HG02642 (cell line): ENCODE data around the gene FMR1.

ENCODE experiments used
- ATAC-seq: cut with Tn5 transposase; IDR thresholded peaks from one replicate; pipeline ENCODE4 v1.9.1; 2021; ENCODE audit warnings: mild to moderate bottlenecking; ENCODE audit not compliant: unreplicated experiment, poor library complexity

FMR1 gene

DNA sequence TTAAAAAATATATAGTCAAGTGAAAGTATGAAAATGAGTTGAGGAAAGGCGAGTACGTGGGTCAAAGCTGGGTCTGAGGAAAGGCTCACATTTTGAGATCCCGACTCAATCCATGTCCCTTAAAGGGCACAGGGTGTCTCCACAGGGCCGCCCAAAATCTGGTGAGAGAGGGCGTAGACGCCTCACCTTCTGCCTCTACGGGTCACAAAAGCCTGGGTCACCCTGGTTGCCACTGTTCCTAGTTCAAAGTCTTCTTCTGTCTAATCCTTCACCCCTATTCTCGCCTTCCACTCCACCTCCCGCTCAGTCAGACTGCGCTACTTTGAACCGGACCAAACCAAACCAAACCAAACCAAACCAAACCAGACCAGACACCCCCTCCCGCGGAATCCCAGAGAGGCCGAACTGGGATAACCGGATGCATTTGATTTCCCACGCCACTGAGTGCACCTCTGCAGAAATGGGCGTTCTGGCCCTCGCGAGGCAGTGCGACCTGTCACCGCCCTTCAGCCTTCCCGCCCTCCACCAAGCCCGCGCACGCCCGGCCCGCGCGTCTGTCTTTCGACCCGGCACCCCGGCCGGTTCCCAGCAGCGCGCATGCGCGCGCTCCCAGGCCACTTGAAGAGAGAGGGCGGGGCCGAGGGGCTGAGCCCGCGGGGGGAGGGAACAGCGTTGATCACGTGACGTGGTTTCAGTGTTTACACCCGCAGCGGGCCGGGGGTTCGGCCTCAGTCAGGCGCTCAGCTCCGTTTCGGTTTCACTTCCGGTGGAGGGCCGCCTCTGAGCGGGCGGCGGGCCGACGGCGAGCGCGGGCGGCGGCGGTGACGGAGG, at the start of gene FMR1:
TSS of gene FMR1 (plus strand) at position 728 of the 831 bp plus-strand sequence. CDS start 261 bp downstream, outside the sequence.
- peak; percentile 89 for ATAC-seq

- peak; percentile 96 for ATAC-seq
Observed at GRCh38 chrX:147875866-147876596, 35.7 kb upstream of the FMR1 start.

DNA sequence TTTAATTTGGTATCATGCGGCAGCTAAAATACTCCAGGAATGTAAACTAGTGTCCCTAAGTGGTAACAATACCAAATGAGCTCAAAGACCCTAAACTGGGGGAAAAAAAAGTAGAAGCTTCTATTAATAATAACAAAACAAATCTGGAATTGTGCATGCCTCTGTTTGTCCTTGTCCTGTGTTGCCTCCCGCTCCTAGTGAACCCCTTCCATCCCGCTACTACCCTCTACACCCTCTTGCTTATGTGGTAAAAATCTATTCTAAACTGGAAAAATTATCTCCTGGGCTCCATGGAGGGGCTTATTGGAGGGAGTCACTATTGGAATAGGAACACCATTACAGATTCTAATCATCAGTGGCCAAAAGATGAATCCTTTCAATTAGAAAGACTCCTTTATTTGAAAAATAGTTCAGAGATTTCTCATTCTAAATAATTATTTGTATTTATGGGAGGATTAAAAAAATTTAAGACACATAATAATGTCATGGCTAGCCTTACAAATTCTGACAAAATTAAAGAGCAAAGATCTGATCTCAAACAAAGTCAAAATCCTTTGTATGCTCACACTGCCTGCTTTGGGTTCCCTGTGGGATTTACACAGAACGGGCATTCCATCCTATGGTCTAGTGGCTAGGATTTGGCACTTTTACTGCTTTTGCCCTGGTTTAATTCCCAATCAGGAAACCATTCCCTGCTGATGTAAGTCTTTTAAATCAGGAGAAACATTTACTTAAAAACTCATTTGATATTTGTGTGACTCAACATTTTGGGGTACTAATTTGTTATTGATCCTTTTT, 34.7 kb upstream of the FMR1 start:
- no peak for ATAC-seq

DNA sequence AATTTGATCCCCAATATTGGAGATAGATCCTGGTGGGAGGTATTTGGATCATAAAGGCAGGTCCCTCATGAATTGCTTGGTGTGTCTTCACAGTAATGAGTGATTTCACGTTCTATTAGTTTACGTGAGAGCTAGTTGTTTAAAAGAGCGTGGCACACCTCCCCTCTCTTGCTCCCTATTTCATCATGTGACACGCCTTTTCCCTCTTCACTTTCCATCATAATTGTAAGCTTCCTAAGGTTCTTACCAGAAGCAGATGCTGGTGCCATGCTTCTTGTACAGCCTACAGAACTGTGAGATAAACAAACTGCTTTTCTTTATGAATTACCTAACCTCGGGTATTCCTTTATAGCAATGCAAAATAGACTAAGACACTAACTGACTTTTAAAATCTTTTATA, 34.0 kb upstream of the FMR1 start:
- no peak for ATAC-seq

- ATAC-seq, result no peak
Observed at GRCh38 chrX:147884958-147885357, 26.8 kb upstream of the FMR1 start.

DNA sequence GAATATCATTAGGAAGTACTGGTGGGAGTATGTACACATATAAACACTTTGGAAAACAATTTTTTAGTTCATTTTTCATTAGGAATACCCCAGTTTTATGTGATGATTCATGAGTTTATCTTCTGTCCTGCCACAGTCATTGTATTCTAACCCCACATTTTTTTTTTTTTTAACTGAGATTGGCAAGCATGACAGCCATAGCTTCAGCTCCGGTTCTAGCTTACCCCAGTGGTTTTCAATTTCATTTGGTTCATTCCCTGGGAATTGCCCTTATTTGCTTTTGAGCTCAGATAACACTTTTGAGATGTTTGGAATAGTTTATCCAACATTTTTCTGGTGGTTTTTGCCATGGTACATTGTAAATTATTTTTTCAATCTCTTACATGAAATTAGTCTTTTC, 21.0 kb upstream of the FMR1 start:
- no peak for ATAC-seq

DNA sequence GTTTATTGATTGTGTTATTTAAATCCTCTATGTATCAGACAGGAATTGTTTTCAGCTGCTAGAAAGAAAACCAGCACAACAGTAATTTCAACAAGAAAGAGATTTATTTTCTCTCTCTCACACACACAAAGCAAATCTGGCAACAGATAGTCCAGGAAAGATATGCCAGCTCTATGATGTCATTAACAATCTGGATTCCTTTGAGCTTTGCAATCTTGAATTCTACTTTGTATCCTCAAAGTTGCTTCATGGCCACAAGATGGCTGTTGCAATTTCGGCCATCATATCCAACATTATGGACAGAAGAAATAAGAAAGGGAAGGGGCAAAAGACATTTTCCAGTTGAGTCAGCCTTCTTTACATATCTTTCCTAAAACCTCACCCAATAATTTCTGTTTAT, 19.8 kb upstream of the FMR1 start:
- ATAC-seq, result no peak

DNA sequence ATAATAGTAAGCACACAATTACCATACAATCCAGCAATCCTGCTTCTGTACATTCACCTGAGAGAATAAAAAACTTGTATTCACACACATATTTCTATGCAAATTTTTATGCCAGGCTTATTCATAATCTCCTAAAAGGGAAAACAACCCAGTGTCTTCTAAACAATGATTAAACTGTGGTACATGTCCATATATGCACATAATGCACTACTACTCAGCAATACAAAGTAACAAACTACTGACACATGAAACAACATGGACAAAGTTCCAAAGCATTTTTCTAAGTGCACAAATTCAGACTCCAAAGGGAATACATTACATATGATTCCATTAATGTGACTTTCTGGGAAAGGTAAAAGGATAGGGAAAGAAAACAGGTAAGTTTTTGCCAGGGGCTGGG, 18.0 kb upstream of the FMR1 start:
- ATAC-seq, result no peak

- no peak for ATAC-seq
Observed at GRCh38 chrX:147894366-147894963, 17.3 kb upstream of the FMR1 start.

- no peak for ATAC-seq
Observed at GRCh38 chrX:147897117-147897516, 14.6 kb upstream of the FMR1 start.

DNA sequence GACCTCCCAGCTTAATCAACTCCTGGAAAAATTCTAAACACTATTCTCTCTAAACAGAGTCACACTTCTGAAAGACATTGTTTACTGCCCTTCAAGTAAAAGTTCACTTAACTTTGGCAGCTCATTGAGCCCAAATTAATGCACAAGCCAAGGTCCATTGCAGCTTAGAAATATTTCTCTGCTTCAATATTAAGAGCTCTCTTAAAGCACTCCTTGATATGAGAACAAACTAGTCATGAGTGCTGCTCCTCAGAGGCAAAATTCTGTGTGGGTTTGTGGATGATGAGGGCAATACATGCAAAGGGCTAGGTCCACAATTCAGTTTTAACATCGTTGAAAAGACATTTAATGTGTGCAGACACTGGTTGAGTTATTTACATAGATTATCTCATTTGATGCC, 12.8 kb upstream of the FMR1 start:
- no peak for ATAC-seq

GRCh38 chrX:147899379-147900114, 12.2 kb upstream of the FMR1 start:
- ATAC-seq, result peak; percentile 87

GRCh38 chrX:147900349-147900748, 11.4 kb upstream of the FMR1 start:
- no peak for ATAC-seq

- no peak for ATAC-seq
Observed at GRCh38 chrX:147901461-147902126, 10.1 kb upstream of the FMR1 start.

DNA sequence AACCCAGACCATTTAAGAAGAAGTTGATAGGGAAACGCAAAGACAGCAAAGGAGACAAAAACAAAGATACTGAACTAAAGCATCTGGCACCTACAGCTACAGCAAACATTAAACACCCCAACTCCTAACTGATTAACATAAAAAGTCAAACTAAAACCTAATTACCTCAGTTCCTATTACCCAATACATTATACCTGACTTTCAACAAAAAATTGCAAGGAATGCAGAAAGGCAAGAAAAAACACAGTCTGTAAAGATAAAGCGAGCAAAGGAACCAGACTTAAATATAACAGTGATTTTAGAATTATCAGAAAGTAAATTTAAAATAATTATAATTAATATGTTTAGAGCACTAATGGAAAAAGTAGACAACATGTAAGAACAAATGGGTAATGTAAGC, 9.4 kb upstream of the FMR1 start:
- no peak for ATAC-seq

DNA sequence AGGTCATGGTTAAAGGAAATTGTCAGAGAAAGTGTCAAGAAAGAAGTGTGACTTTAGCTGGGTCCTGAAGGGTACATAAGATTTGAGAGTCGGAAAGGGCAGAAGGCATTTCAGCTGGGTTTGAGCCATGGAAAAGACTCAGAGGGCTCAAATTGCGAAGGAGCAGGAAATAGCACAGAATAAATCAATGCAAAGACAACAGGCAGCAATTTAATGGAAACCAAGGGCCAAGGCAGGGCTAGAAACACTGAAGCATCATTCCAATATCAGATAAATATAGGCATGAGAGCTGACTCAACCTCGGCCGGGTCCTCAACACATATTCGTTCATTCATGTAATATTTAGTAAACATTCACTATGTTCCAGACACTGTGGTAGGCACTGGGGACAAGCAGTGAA, 3.6 kb upstream of the FMR1 start:
- ATAC-seq, result no peak

DNA sequence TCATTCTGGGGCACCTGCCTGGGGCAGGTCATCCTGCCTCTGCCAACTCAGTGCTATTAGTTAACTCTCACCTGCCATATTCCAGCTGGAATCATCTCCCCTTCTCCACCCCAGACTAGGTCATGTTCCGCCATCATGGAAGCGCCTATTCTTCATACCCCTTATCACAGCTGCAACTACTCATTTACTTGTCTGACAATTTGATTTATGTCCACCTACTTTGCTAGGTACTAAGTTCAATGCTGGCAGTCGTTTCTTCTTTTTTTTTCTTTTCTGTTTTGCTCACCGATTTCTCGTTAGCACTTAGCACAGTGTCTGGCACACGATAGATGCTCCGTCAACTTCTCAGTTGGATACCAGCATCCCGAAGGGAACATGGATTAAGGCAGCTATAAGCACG, 1.1 kb upstream of the FMR1 start:
- no peak for ATAC-seq

DNA sequence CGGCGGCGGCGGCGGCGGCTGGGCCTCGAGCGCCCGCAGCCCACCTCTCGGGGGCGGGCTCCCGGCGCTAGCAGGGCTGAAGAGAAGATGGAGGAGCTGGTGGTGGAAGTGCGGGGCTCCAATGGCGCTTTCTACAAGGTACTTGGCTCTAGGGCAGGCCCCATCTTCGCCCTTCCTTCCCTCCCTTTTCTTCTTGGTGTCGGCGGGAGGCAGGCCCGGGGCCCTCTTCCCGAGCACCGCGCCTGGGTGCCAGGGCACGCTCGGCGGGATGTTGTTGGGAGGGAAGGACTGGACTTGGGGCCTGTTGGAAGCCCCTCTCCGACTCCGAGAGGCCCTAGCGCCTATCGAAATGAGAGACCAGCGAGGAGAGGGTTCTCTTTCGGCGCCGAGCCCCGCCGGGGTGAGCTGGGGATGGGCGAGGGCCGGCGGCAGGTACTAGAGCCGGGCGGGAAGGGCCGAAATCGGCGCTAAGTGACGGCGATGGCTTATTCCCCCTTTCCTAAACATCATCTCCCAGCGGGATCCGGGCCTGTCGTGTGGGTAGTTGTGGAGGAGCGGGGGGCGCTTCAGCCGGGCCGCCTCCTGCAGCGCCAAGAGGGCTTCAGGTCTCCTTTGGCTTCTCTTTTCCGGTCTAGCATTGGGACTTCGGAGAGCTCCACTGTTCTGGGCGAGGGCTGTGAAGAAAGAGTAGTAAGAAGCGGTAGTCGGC, 528 bp downstream of the FMR1 start:
- ATAC-seq, result peak; percentile 36

GRCh38 chrX:147913570-147913969, 1.9 kb downstream of the FMR1 start:
- ATAC-seq, result no peak
